Neuron (in vitro differentiated cells): ENCODE measurements around the gene YAP1.

Source experiments
- H2AFZ ChIP-seq: one replicate; pipeline ENCODE4 v1.6.1; 2013; ENCODE audit warnings: low read depth, mild to moderate bottlenecking, inconsistent platforms, low read length, moderate library complexity
- H3K27me3 ChIP-seq: one replicate; pipeline ENCODE4 v1.6.1; 2013; ENCODE audit warnings: low read length; ENCODE audit not compliant: insufficient read depth
- H3K36me3 ChIP-seq: one replicate; pipeline ENCODE4 v1.6.1; 2013; ENCODE audit warnings: low read length; ENCODE audit not compliant: insufficient read depth
- H3K4me1 ChIP-seq: one replicate; pipeline ENCODE4 v1.6.1; 2013; ENCODE audit warnings: low read length; ENCODE audit not compliant: insufficient read depth
- H3K4me3 ChIP-seq: 2 replicates; pipeline ENCODE4 v1.5.1; 2013; ENCODE audit warnings: mild to moderate bottlenecking, low read length, moderate library complexity
- H3K9me3 ChIP-seq: one replicate; pipeline ENCODE4 v1.6.1; 2013; ENCODE audit warnings: low read length

The YAP1 gene

DNA sequence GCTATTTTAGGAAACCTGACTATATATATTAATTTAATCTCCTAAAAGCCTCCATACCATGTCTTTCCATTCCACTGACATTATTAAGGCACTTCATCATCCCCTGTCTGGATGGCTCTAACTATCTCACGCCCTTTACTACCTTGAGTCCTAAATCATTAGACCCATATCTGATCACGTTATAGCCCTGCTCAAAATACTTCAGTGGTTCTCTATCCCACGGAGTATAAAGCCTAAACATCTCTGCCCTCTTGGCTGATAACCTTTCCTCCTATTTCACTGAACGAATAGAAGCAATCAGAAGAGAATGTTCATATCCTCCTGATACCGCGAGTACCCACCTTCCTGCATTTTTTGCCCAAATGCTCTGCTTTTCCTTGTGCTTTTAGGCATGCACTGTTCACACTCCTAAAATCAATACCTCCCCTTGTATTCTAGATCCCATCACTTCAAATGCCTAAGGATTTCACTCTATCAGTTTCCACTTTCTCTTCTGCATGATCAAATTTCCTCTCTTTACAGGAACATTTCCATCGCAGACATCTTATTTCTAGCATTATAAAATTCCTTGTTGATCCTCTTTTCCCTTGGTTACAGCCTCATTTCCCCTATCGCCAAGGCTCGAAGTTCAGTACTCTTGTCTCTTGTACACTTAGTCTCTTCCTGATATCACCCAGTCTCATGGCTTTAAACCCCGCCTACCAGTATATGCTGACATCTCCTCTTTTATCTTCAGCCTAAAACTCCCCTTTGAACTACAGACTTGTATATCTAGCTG lies 162.0 kb downstream of the YAP1 start:
- Histone ChIP-seq H3K27me3 (no peaks in the 10 kb centered on the region), H3K4me1 (no peaks in the 10 kb centered on the region), H3K9me3 (peaks cover 2% of the 10 kb centered on the region), H3K4me3 (no peak overlapping the region), H2AFZ (no peak overlapping the region), H3K36me3 (no peaks in the 10 kb centered on the region)

- Histone ChIP-seq H3K9me3 (peaks cover 2% of the 10 kb centered on the region), H3K4me1 (peaks cover 4% of the 10 kb centered on the region), H3K27me3 (no peaks in the 10 kb centered on the region), H3K4me3 (no peak overlapping the region), H3K36me3 (no peaks in the 10 kb centered on the region), H2AFZ (no peak overlapping the region)
Measured at GRCh38 chr11:102274628-102275027, 164.4 kb downstream of the YAP1 start.

DNA sequence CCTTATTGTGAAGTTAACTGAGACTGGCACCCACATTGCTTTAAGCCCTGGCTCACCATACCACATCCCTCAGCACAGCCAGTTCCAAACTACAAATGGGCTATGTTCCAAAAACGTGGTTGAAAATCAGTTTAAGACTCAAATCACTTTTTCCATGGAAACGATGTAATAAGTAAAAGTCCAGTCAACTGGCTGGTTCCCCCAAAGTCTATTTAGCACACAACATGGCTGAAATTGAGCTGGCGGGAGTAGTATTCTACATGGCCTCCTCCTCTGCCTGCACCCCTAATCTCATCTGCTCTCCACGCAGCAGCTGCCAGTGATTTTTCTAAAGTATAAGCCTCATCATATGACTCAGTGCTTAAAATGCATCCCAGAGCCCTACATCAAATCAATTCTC lies 166.1 kb downstream of the YAP1 start:
- no peak overlapping the region for H3K4me3 ChIP-seq
- H2AFZ ChIP-seq = no peak overlapping the region
- H3K36me3 ChIP-seq = no peaks in the 10 kb centered on the region
- H3K9me3 ChIP-seq = peaks cover 2% of the 10 kb centered on the region
- H3K27me3 ChIP-seq = no peaks in the 10 kb centered on the region
- H3K4me1 ChIP-seq = peaks cover 15% of the 10 kb centered on the region

DNA sequence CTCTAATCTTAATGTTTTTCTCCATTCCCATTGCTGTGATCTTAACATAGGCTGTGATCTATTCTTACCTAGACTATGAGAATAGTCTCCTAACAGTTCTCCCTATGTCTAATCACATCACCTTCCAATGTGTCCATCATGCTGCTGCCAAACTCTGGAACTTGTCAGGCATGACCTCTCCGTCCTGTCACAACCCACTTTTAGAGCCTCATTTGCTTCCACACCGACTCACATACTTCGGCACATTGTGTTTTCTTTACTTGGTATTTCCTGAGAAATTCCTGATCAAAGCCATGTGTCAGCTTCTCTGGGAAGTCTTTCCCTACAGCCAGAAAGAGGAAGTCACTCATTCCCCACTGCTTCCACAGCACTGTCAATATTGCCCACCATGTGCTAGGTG lies 166.5 kb downstream of the YAP1 start:
- Histone ChIP-seq H3K27me3 (no peaks in the 10 kb centered on the region), H3K4me3 (no peak overlapping the region), H3K4me1 (peaks cover 15% of the 10 kb centered on the region), H3K36me3 (no peaks in the 10 kb centered on the region), H3K9me3 (peaks cover 2% of the 10 kb centered on the region), H2AFZ (no peak overlapping the region)

- Histone ChIP-seq H3K36me3 (no peaks in the 10 kb centered on the region), H3K4me1 (peaks cover 15% of the 10 kb centered on the region), H2AFZ (peak overlapping the region; percentile 80), H3K27me3 (no peaks in the 10 kb centered on the region), H3K9me3 (peaks cover under 1% of the 10 kb centered on the region), H3K4me3 (peak overlapping the region; percentile 1)
Measured at GRCh38 chr11:102279641-102280170, 169.5 kb downstream of the YAP1 start.

DNA sequence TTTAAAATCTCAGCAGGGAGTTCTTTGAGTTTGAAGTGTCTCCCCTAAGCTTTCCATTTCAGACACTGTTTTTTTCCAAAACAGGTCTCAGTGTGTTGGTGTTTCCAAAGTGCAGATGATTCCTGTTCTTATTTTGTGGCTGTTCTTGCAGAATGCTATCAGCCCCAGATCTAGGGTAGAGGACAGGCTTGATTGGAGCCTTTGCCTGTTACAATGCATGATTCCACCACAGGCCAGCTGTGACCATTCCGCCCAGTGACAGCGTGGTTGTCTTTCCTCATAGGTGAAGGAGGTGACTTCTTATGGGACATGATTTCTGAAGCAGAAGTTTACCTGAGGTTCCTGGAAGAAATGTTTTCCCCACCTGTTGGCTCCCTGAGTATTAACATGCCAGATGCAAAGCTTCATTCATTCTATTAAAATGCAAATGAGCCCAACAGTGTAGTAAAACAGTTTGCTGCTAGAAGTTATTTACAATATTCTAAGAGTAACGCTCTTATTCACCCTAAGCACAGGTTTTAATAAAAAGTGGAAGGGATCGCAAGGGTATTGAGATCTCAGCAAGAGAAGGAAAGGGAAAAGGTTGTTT lies 170.1 kb downstream of the YAP1 start:
- Histone ChIP-seq H2AFZ (peak overlapping the region; percentile 80), H3K4me1 (peaks cover 15% of the 10 kb centered on the region), H3K4me3 (no peak overlapping the region), H3K36me3 (no peaks in the 10 kb centered on the region), H3K27me3 (no peaks in the 10 kb centered on the region), H3K9me3 (no peaks in the 10 kb centered on the region)
